Measurements from ENCODE around the gene UNC5C. TPM values are rescaled to one million over a fixed set of nuclear protein-coding genes. Genes with fewer than 3 reads are reported as not detected.

The UNC5C gene
- total RNA-seq, 1 donor from 2014 or later: 0.97 TPM

GRCh38 chr4:95360906-95361695 lies 187.7 kb downstream of the UNC5C start:
- TF ChIP-seq CTCF (IDR thresholded peaks at IDR 0.05; ENCODE audit: unreplicated experiment): no peak
- no peaks in the 10 kb centered on the region for H3K36me3 Mint-ChIP-seq (ENCODE audit: low read depth, unreplicated experiment)
- no peak overlapping the region for H3K27ac Mint-ChIP-seq (ENCODE audit: unreplicated experiment)
- H3K27me3 Mint-ChIP-seq (ENCODE audit: unreplicated experiment): no peaks in the 10 kb centered on the region
- no peak overlapping the region for H3K4me3 Mint-ChIP-seq (ENCODE audit: unreplicated experiment)
- no peaks in the 10 kb centered on the region for H3K9me3 Mint-ChIP-seq (ENCODE audit: unreplicated experiment)
- DNase-seq (ENCODE audit: low spot score): no peak
- no peaks in the 10 kb centered on the region for H3K4me1 Mint-ChIP-seq (ENCODE audit: unreplicated experiment)

- DNase-seq (ENCODE audit: low spot score): no peak
- no peaks in the 10 kb centered on the region for H3K36me3 Mint-ChIP-seq (ENCODE audit: low read depth, unreplicated experiment)
- H3K9me3 Mint-ChIP-seq (ENCODE audit: unreplicated experiment): no peaks in the 10 kb centered on the region
- TF ChIP-seq CTCF (IDR thresholded peaks at IDR 0.05; ENCODE audit: unreplicated experiment): no peak
- H3K4me3 Mint-ChIP-seq (ENCODE audit: unreplicated experiment): no peak overlapping the region
- H3K4me1 Mint-ChIP-seq (ENCODE audit: unreplicated experiment): no peaks in the 10 kb centered on the region
- H3K27ac Mint-ChIP-seq (ENCODE audit: unreplicated experiment): no peak overlapping the region
- H3K27me3 Mint-ChIP-seq (ENCODE audit: unreplicated experiment): peaks cover 2% of the 10 kb centered on the region
Measured at GRCh38 chr4:95360256-95360903, 188.4 kb downstream of the UNC5C start.

- no peaks in the 10 kb centered on the region for H3K36me3 Mint-ChIP-seq (ENCODE audit: low read depth, unreplicated experiment)
- no peak for DNase-seq (ENCODE audit: low spot score)
- H3K4me3 Mint-ChIP-seq (ENCODE audit: unreplicated experiment): no peak overlapping the region
- no peak overlapping the region for H3K27ac Mint-ChIP-seq (ENCODE audit: unreplicated experiment)
- no peaks in the 10 kb centered on the region for H3K9me3 Mint-ChIP-seq (ENCODE audit: unreplicated experiment)
- H3K27me3 Mint-ChIP-seq (ENCODE audit: unreplicated experiment): peaks cover 6% of the 10 kb centered on the region
- no peak for TF ChIP-seq CTCF (IDR thresholded peaks at IDR 0.05; ENCODE audit: unreplicated experiment)
- no peaks in the 10 kb centered on the region for H3K4me1 Mint-ChIP-seq (ENCODE audit: unreplicated experiment)
Measured at GRCh38 chr4:95358421-95358820, 190.4 kb downstream of the UNC5C start.

GRCh38 chr4:95355021-95355420 lies 193.8 kb downstream of the UNC5C start:
- no peak overlapping the region for H3K27ac Mint-ChIP-seq (ENCODE audit: unreplicated experiment)
- H3K36me3 Mint-ChIP-seq (ENCODE audit: low read depth, unreplicated experiment): no peaks in the 10 kb centered on the region

More at GRCh38 chr4:95355021-95355420, 193.8 kb downstream of the UNC5C start:
- no peak for TF ChIP-seq CTCF (IDR thresholded peaks at IDR 0.05; ENCODE audit: unreplicated experiment)
- H3K27me3 Mint-ChIP-seq (ENCODE audit: unreplicated experiment): peaks cover 6% of the 10 kb centered on the region
- no peaks in the 10 kb centered on the region for H3K9me3 Mint-ChIP-seq (ENCODE audit: unreplicated experiment)
- no peak overlapping the region for H3K4me3 Mint-ChIP-seq (ENCODE audit: unreplicated experiment)
- H3K4me1 Mint-ChIP-seq (ENCODE audit: unreplicated experiment): peaks cover 10% of the 10 kb centered on the region
- no peak for DNase-seq (ENCODE audit: low spot score)
